Keratinocyte (primary cell): ENCODE measurements around the gene NOSIP. TPM values are rescaled to one million over a fixed set of nuclear protein-coding genes. Genes with fewer than 3 reads are reported as not detected.
A peak's percentile ranks its signal among the peaks of the same experiment; 100 is the strongest.

ENCODE experiments used
- DNase-seq: peaks from one replicate; pipeline ENCODE4 v3.0.0-alpha.2; 2011; ENCODE audit warnings: low read depth, missing footprints, low spot score
- FAIRE-seq: peaks from 2 replicates; lab custom pipeline; 2011; peaks lifted over from hg19 to GRCh38; lab: Jason Lieb, UNC
- H2AFZ ChIP-seq: 2 replicates; pipeline ENCODE4 v1.6.0; 2012; ENCODE audit warnings: low read length, control low read depth, inconsistent platforms; ENCODE audit not compliant: control insufficient read depth
- H3K27ac ChIP-seq: 2 replicates; pipeline ENCODE4 v1.5.1; 2011; ENCODE audit warnings: low read length; ENCODE audit not compliant: control insufficient read depth, insufficient read depth
- H3K27me3 ChIP-seq: 3 replicates; pipeline ENCODE4 v1.6.0; 2011; ENCODE audit warnings: low read length; ENCODE audit not compliant: control insufficient read depth, insufficient read depth; ENCODE audit errors: extremely low read depth
- H3K36me3 ChIP-seq, 2 experiments: 2 replicates in 1 of 2; 3 replicates in 1 of 2; pipeline ENCODE4 v1.5.1; 2011; ENCODE audit warnings: low read length in 2 of 2, mild to moderate bottlenecking in 1 of 2; ENCODE audit not compliant: control insufficient read depth in 2 of 2, insufficient read depth in 2 of 2; ENCODE audit errors: extremely low read depth in 1 of 2
- H3K4me1 ChIP-seq: 3 replicates; pipeline ENCODE4 v1.5.1; 2011; ENCODE audit warnings: low read length; ENCODE audit not compliant: control insufficient read depth, insufficient read depth; ENCODE audit errors: extremely low read depth
- H3K4me2 ChIP-seq: 3 replicates; pipeline ENCODE4 v1.6.0; 2011; ENCODE audit warnings: low read depth, low read length; ENCODE audit not compliant: control insufficient read depth, insufficient read depth; ENCODE audit errors: extremely low read depth
- H3K4me3 ChIP-seq, 3 experiments: fragments of 200-600 bp in 1 of 3; sonication (generic) in 1 of 3; 2 replicates in 2 of 3; 3 replicates in 1 of 3; pipeline ENCODE4 v1.5.1; 2011 to 2016; ENCODE audit warnings: low read length in 3 of 3, mild to moderate bottlenecking in 3 of 3, control low read depth in 2 of 3, inconsistent platforms in 1 of 3, low read depth in 1 of 3, mixed read lengths in 1 of 3, mixed run types in 1 of 3, moderate library complexity in 1 of 3; ENCODE audit not compliant: control insufficient read depth in 2 of 3, insufficient read depth in 2 of 3; ENCODE audit errors: extremely low read depth in 1 of 3
- H3K79me2 ChIP-seq: 2 replicates; pipeline ENCODE4 v1.6.0; 2012; ENCODE audit warnings: low read length; ENCODE audit not compliant: control insufficient read depth, insufficient read depth
- H3K9ac ChIP-seq: 3 replicates; pipeline ENCODE4 v1.6.0; 2011; ENCODE audit warnings: low read length; ENCODE audit not compliant: control insufficient read depth, insufficient read depth; ENCODE audit errors: extremely low read depth
- H3K9me1 ChIP-seq: 3 replicates; pipeline ENCODE4 v1.6.0; 2011; ENCODE audit warnings: low read length; ENCODE audit not compliant: control insufficient read depth, insufficient read depth; ENCODE audit errors: extremely low read depth
- H3K9me3 ChIP-seq: 2 replicates; pipeline ENCODE4 v1.5.1; 2012; ENCODE audit warnings: low read depth, low read length; ENCODE audit not compliant: control insufficient read depth
- H4K20me1 ChIP-seq: 3 replicates; pipeline ENCODE4 v1.6.0; 2011; ENCODE audit warnings: low read length; ENCODE audit not compliant: control insufficient read depth, insufficient read depth; ENCODE audit errors: extremely low read depth
- EZH2 ChIP-seq: IDR thresholded peaks from one replicate; pipeline ENCODE4 v1.6.1; 2012; ENCODE audit warnings: inconsistent platforms, mild to moderate bottlenecking, low read length, moderate library complexity
- dilution Hi-C: fragments of 300-500 bp; cut with MboI; formaldehyde crosslinking; loops from one replicate; pipeline ENCODE4 v1.7.0; 2020; ENCODE audit warnings: low sequenced_read_pairs; ENCODE audit not compliant: extremely low pct_ligation_motif_present
- polyA plus RNA-seq, 5 experiments: library from polyadenylated mRNA; depleted of rRNA in 3 of 5; stranded (reverse) in 3 of 5; stranded (forward) in 1 of 5; unstranded in 1 of 5; fragments of >200 nt; gene quantifications; 1 replicate in 1 of 5; 2 replicates in 3 of 5; 3 replicates in 1 of 5; pipeline versions ENCODE4 v1.2.1 to v1.2.3, GENCODE V29; 2011 to 2012; ENCODE audit warnings: missing spikeins in 2 of 5, low read depth in 1 of 5, low replicate concordance in 1 of 5
- TF ChIP-seq, protein P1 (sequence below), 3 experiments: IDR thresholded peaks in 1 of 3; conservative IDR thresholded peaks in 1 of 3; optimal IDR thresholded peaks in 1 of 3; 2 replicates in 2 of 3; 3 replicates in 1 of 3; pipeline versions ENCODE3 to v1.5.1; 2011; ENCODE audit warnings: low read length in 3 of 3, mild to moderate bottlenecking in 3 of 3, moderate library complexity in 2 of 3, control low read depth in 1 of 3, inconsistent platforms in 1 of 3; ENCODE audit not compliant: insufficient read depth in 2 of 3; ENCODE audit errors: extremely low read depth in 1 of 3

The NOSIP gene
- polyA plus RNA-seq, 1 donor (not counting 4 experiments of a cell fraction or from before 2014, with no cell fraction given): 36.6 TPM

DNA sequence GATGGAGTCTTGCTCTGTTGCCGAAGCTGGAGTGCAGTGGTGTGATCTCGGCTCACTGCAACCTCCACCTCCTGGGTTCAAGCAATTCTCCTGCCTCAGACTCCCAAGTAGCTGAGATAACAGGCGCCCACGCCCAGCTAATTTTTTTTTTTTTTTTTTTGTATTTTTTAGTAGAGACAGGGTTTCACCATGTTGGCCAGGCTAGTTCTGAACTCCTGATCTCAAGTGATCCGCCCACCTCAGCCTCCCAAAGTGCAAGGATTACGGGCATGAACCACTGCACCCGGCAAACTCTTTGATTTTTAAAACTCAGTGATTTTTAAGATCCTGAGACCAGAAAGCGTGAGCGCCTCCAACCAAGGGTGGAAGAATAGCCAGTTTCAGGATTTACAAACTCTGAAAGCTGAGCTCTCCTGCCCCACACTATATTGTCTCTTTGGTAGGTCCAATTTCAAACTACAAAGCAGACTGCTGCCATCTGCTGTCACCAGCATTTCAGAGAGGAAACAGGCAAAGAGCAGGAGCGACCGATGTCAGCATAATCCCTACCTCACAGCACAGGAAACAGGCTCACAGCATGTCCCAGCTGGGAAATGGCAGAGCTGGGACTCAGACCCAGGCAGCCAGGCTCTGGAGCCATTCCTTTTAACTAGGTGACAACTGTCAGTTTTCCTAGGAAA, 9.2 kb downstream of the NOSIP start:
- H4K20me1 ChIP-seq: no peaks in the 10 kb centered on the region
- H2AFZ ChIP-seq: no peak overlapping the region
- H3K9me3 ChIP-seq: no peaks in the 10 kb centered on the region
- peaks cover 6 to 8% of the 10 kb centered on the region in 2 experiments for H3K36me3 ChIP-seq
- H3K4me1 ChIP-seq: peaks cover 5% of the 10 kb centered on the region
- no peak overlapping the region for H3K9ac ChIP-seq
- TF ChIP-seq, protein P1, sequence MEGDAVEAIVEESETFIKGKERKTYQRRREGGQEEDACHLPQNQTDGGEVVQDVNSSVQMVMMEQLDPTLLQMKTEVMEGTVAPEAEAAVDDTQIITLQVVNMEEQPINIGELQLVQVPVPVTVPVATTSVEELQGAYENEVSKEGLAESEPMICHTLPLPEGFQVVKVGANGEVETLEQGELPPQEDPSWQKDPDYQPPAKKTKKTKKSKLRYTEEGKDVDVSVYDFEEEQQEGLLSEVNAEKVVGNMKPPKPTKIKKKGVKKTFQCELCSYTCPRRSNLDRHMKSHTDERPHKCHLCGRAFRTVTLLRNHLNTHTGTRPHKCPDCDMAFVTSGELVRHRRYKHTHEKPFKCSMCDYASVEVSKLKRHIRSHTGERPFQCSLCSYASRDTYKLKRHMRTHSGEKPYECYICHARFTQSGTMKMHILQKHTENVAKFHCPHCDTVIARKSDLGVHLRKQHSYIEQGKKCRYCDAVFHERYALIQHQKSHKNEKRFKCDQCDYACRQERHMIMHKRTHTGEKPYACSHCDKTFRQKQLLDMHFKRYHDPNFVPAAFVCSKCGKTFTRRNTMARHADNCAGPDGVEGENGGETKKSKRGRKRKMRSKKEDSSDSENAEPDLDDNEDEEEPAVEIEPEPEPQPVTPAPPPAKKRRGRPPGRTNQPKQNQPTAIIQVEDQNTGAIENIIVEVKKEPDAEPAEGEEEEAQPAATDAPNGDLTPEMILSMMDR (optimal IDR thresholded peaks at IDR 0.05 in 1 of 3, IDR thresholded peaks at IDR 0.05 in 1 of 3, conservative IDR thresholded peaks at IDR 0.05 in 1 of 3; ENCODE audit: extremely low read depth in 1 of 3, insufficient read depth in 2 of 3, low read length in 3 of 3): peak in 1 of 3 experiments; percentile 32
- no peak for TF ChIP-seq EZH2
- H3K27ac ChIP-seq: no peak overlapping the region
- DNase-seq: no peak
- H3K79me2 ChIP-seq: peaks cover 27% of the 10 kb centered on the region
- no peak overlapping the region for H3K4me2 ChIP-seq
- H3K27me3 ChIP-seq: no peaks in the 10 kb centered on the region
- H3K4me3 ChIP-seq: no peak overlapping the region
- FAIRE-seq: no peak
- dilution Hi-C loops: no loop called here
- H3K9me1 ChIP-seq: no peaks in the 10 kb centered on the region

DNA sequence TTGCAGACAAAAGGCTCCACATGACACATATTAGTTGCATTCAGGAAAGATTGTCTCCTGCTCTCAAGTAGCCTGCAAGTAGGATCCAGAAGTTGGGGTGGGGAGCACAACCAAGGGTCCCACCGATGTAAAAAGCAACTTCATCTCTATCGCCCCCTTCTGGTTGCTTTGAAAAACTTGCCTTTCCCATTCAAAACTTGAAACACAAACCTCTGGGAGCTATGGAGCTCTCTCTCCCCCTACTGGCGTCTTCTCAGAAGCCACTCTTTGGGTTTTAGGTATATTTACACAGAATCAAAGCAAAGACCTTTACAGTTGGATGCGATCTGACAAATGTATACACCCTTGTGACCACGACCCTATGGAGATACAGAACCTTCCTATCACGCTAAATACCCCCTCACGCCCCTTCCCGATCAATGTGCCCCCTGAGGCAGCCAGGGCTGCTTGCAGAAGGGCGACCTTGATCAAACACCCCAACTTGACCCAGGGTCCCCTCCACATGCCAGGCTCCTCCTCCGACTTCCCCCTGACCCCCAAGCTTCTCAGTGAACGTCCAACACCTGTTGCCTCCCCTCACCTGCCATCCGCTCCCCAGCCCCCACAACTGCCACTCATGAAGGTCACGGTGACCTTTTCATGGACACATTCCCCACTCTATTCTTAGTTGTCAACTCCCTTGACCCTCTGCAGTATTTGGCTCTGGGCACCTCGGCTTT, 10.1 kb downstream of the NOSIP start:
- H3K4me3 ChIP-seq: no peak overlapping the region
- H3K36me3 ChIP-seq: peaks cover 6 to 7% of the 10 kb centered on the region in 2 experiments
- H4K20me1 ChIP-seq: no peaks in the 10 kb centered on the region
- no peak overlapping the region for H2AFZ ChIP-seq
- FAIRE-seq (peak; percentile 41), DNase-seq (no peak)
- H3K9me3 ChIP-seq: no peaks in the 10 kb centered on the region
- H3K79me2 ChIP-seq: peaks cover 29% of the 10 kb centered on the region
- peaks cover 5% of the 10 kb centered on the region for H3K4me1 ChIP-seq
- H3K9ac ChIP-seq: no peak overlapping the region
- no peak overlapping the region for H3K4me2 ChIP-seq
- H3K27ac ChIP-seq: no peak overlapping the region
- dilution Hi-C loops: no loop called here
- no peaks in the 10 kb centered on the region for H3K9me1 ChIP-seq
- TF ChIP-seq, protein P1 (optimal IDR thresholded peaks at IDR 0.05 in 1 of 3, IDR thresholded peaks at IDR 0.05 in 1 of 3, conservative IDR thresholded peaks at IDR 0.05 in 1 of 3; ENCODE audit: extremely low read depth in 1 of 3, insufficient read depth in 2 of 3, low read length in 3 of 3): peak; percentile 72 to 99 (median 98)
- no peak for TF ChIP-seq EZH2
- no peaks in the 10 kb centered on the region for H3K27me3 ChIP-seq
